SK-N-SH treated with all-trans-retinoic acid at 6 μM for 48 hours (cell line): Measurements from ENCODE around the gene PDE7B.

Experiments used
- ARNTL ChIP-seq: fragments of 450-650 bp; formaldehyde crosslinking; IDR thresholded peaks from 2 replicates; pipeline ENCODE4 v1.5.0; 2020; ENCODE audit warnings: low read depth, mild to moderate bottlenecking, moderate library complexity, borderline replicate concordance
- BACH2 ChIP-seq: fragments of 250-450 bp; sonication (Bioruptor Pico); IDR thresholded peaks from 2 replicates; pipeline ENCODE4 v1.9.0; 2021; ENCODE audit warnings: mild to moderate bottlenecking, borderline replicate concordance
- CREB5 ChIP-seq: fragments of 250-450 bp; sonication (Bioruptor Pico); IDR thresholded peaks from 2 replicates; pipeline ENCODE4 v1.5.1; 2020; ENCODE audit warnings: low read depth, mild to moderate bottlenecking, moderate library complexity
- ESRRG ChIP-seq: fragments of 250-450 bp; sonication (Bioruptor Pico); IDR thresholded peaks from 2 replicates; pipeline ENCODE4 v1.6.1; 2021; ENCODE audit warnings: mild to moderate bottlenecking
- GLIS3 ChIP-seq: fragments of 250-450 bp; sonication (Bioruptor Pico); IDR thresholded peaks from 2 replicates; pipeline ENCODE4 v1.5.0; 2020; ENCODE audit warnings: mild to moderate bottlenecking, moderate library complexity
- ISL1 ChIP-seq: fragments of 250-450 bp; sonication (Bioruptor Pico); IDR thresholded peaks from 2 replicates; pipeline ENCODE4 v2.1.2; 2022; ENCODE audit warnings: mild to moderate bottlenecking, moderate library complexity
- PATZ1 ChIP-seq: fragments of 250-450 bp; sonication (Bioruptor Pico); IDR thresholded peaks from 2 replicates; pipeline ENCODE4 v1.8.0; 2020; ENCODE audit warnings: mild to moderate bottlenecking, moderate library complexity, borderline replicate concordance
- TOX ChIP-seq: fragments of 250-450 bp; sonication (Bioruptor Pico); IDR thresholded peaks from 2 replicates; pipeline ENCODE4 v1.8.0; 2021; ENCODE audit warnings: mild to moderate bottlenecking, moderate library complexity, borderline replicate concordance
- ZFP3 ChIP-seq: fragments of 250-450 bp; sonication (Bioruptor Pico); IDR thresholded peaks from 2 replicates; pipeline ENCODE4 v1.5.0; 2020; ENCODE audit warnings: mild to moderate bottlenecking, moderate library complexity
- ZFP30 ChIP-seq: fragments of 450-650 bp; formaldehyde crosslinking; IDR thresholded peaks from 2 replicates; pipeline ENCODE4 v1.5.0; 2022; ENCODE audit warnings: mild to moderate bottlenecking, moderate library complexity

- TF ChIP-seq ESRRG (CRISPR knock-in tag) (no peak), PATZ1 (CRISPR knock-in tag) (no peak), GLIS3 (CRISPR knock-in tag) (no peak), ISL1 (CRISPR knock-in tag) (no peak), CREB5 (no peak), ZFP30 (CRISPR knock-in tag) (no peak), ARNTL (CRISPR knock-in tag) (no peak), BACH2 (CRISPR knock-in tag) (no peak), TOX (CRISPR knock-in tag) (no peak), ZFP3 (no peak)
These were observed 40.3 kb upstream of the PDE7B start for GRCh38 chr6:135811170-135811569.
